ENCODE data around the gene KRT74.

KRT74 gene

GRCh38 chr12:52615912-52616311, 42.3 kb upstream of the KRT74 start:
- DNase-seq (ENCODE audit: low read depth, low spot score): no peak
- ChIA-PET POLR2A (no interaction called here), CTCF (no interaction called here)
- H3K4me3 ChIP-seq (ENCODE audit: low read depth, low read length): no peak overlapping the region
- no peak for TF ChIP-seq CTCF (IDR thresholded peaks at IDR 0.05; ENCODE audit: insufficient read depth, low read length, missing control alignments)

GRCh38 chr12:52615208-52615868, 41.7 kb upstream of the KRT74 start:
- POLR2A ChIA-PET: no interaction called here
- DNase-seq (ENCODE audit: low read depth, low spot score): no peak
- no peak for TF ChIP-seq CTCF (IDR thresholded peaks at IDR 0.05; ENCODE audit: insufficient read depth, low read length, missing control alignments)
- CTCF ChIA-PET: no interaction called here
- no peak overlapping the region for H3K4me3 ChIP-seq (ENCODE audit: low read depth, low read length)

- DNase-seq (ENCODE audit: low read depth, low spot score): no peak
- ChIA-PET POLR2A (no interaction called here), CTCF (no interaction called here)
- no peak for TF ChIP-seq CTCF (IDR thresholded peaks at IDR 0.05; ENCODE audit: insufficient read depth, low read length, missing control alignments)
- H3K4me3 ChIP-seq (ENCODE audit: low read depth, low read length): no peak overlapping the region
Measured at GRCh38 chr12:52614381-52615207, 41.0 kb upstream of the KRT74 start.

- DNase-seq (ENCODE audit: low read depth, low spot score): no peak
- ChIA-PET POLR2A (no interaction called here), CTCF (no interaction called here)
- TF ChIP-seq CTCF (IDR thresholded peaks at IDR 0.05; ENCODE audit: insufficient read depth, low read length, missing control alignments): no peak
- H3K4me3 ChIP-seq (ENCODE audit: low read depth, low read length): no peak overlapping the region
Measured at GRCh38 chr12:52613384-52614030, 39.9 kb upstream of the KRT74 start.

GRCh38 chr12:52612431-52613383, 39.1 kb upstream of the KRT74 start:
- no peak for TF ChIP-seq CTCF (IDR thresholded peaks at IDR 0.05; ENCODE audit: insufficient read depth, low read length, missing control alignments)
- CTCF ChIA-PET: no interaction called here
- POLR2A ChIA-PET: no interaction called here
- H3K4me3 ChIP-seq (ENCODE audit: low read depth, low read length): no peak overlapping the region
- no peak for DNase-seq (ENCODE audit: low read depth, low spot score)
